HEK293 (cell line): ENCODE data around the gene ZNF569.

Experiments used
- ELK4 ChIP-seq: IDR thresholded peaks from 2 replicates; pipeline ENCODE4 v1.6.1; 2011; ENCODE audit warnings: mild to moderate bottlenecking, low read depth, low read length, borderline replicate concordance
- HOXC10 ChIP-seq: sonication (generic); formaldehyde crosslinking; IDR thresholded peaks from 2 replicates; pipeline ENCODE4 v1.8.1; 2023; ENCODE audit warnings: mild to moderate bottlenecking, missing genetic modification reagents
- IKZF3 ChIP-seq: fragments of 450-650 bp; IDR thresholded peaks from 2 replicates; pipeline ENCODE4 v1.5.0; 2018; ENCODE audit warnings: missing biosample characterization, mild to moderate bottlenecking, missing genetic modification characterization, moderate library complexity
- MEIS1 ChIP-seq: sonication (generic); formaldehyde crosslinking; IDR thresholded peaks from 2 replicates; pipeline ENCODE4 v1.8.1; 2022; ENCODE audit warnings: missing genetic modification reagents, mild to moderate bottlenecking, borderline replicate concordance
- SALL2 ChIP-seq: fragments of 450-650 bp; formaldehyde crosslinking; IDR thresholded peaks from 2 replicates; pipeline ENCODE4 v1.5.0; 2017; ENCODE audit warnings: missing biosample characterization, mild to moderate bottlenecking, missing genetic modification characterization, borderline replicate concordance
- TCF7L2 ChIP-seq: IDR thresholded peaks from 2 replicates; pipeline ENCODE4 v1.6.1; 2011; ENCODE audit warnings: low read depth, mild to moderate bottlenecking, inconsistent platforms, low read length, moderate library complexity, borderline replicate concordance
- ZBTB1 ChIP-seq: fragments of 450-650 bp; formaldehyde crosslinking; IDR thresholded peaks from 2 replicates; pipeline ENCODE4 v1.5.1; 2016; ENCODE audit warnings: missing biosample characterization, missing genetic modification characterization
- ZBTB8A ChIP-seq: fragments of 450-650 bp; formaldehyde crosslinking; IDR thresholded peaks from 2 replicates; pipeline ENCODE4 v1.5.1; 2016; ENCODE audit warnings: missing biosample characterization, missing genetic modification characterization
- ZEB2 ChIP-seq: fragments of 450-650 bp; formaldehyde crosslinking; IDR thresholded peaks from 2 replicates; pipeline ENCODE4 v1.5.1; 2016; ENCODE audit warnings: missing biosample characterization, missing genetic modification characterization
- ZFHX2 ChIP-seq: fragments of 450-650 bp; formaldehyde crosslinking; conservative IDR thresholded peaks from 2 replicates; pipeline ENCODE4 v1.5.1; 2016; ENCODE audit warnings: missing biosample characterization, missing genetic modification characterization
- ZIC2 ChIP-seq: fragments of 450-650 bp; formaldehyde crosslinking; IDR thresholded peaks from 2 replicates; pipeline ENCODE4 v1.5.1; 2016; ENCODE audit warnings: missing biosample characterization, missing genetic modification characterization
- ZNF121 ChIP-seq: fragments of 450-650 bp; formaldehyde crosslinking; IDR thresholded peaks from 2 replicates; pipeline ENCODE4 v1.5.1; 2016; ENCODE audit warnings: missing biosample characterization, missing genetic modification characterization
- ZNF146 ChIP-seq: fragments of 450-650 bp; formaldehyde crosslinking; IDR thresholded peaks from 2 replicates; pipeline ENCODE4 v1.5.1; 2016; ENCODE audit warnings: missing biosample characterization, missing genetic modification characterization
- ZNF184 ChIP-seq: fragments of 450-650 bp; IDR thresholded peaks from 2 replicates; pipeline ENCODE4 v1.5.1; 2018; ENCODE audit warnings: missing biosample characterization, mild to moderate bottlenecking, missing genetic modification characterization
- ZNF2 ChIP-seq: fragments of 450-650 bp; formaldehyde crosslinking; IDR thresholded peaks from 2 replicates; pipeline ENCODE4 v1.5.1; 2016; ENCODE audit warnings: missing biosample characterization, missing genetic modification characterization
- ZNF221 ChIP-seq: fragments of 450-650 bp; formaldehyde crosslinking; IDR thresholded peaks from 2 replicates; pipeline ENCODE4 v1.5.1; 2017; ENCODE audit warnings: missing biosample characterization, missing genetic modification characterization, borderline replicate concordance
- ZNF23 ChIP-seq: fragments of 450-650 bp; formaldehyde crosslinking; IDR thresholded peaks from 2 replicates; pipeline ENCODE4 v1.5.1; 2016; ENCODE audit warnings: missing biosample characterization, missing genetic modification characterization, borderline replicate concordance
- ZNF292 ChIP-seq: fragments of 450-650 bp; formaldehyde crosslinking; IDR thresholded peaks from 2 replicates; pipeline ENCODE4 v1.5.1; 2016; ENCODE audit warnings: low read depth, missing biosample characterization, missing genetic modification characterization, borderline replicate concordance
- ZNF302 ChIP-seq: fragments of 450-650 bp; formaldehyde crosslinking; IDR thresholded peaks from 2 replicates; pipeline ENCODE4 v1.5.1; 2016; ENCODE audit warnings: missing biosample characterization, missing genetic modification characterization, low read depth
- ZNF311 ChIP-seq: fragments of 450-650 bp; formaldehyde crosslinking; IDR thresholded peaks from 2 replicates; pipeline ENCODE4 v1.5.1; 2017; ENCODE audit warnings: missing biosample characterization, missing genetic modification characterization, borderline replicate concordance
- ZNF341 ChIP-seq: fragments of 450-650 bp; formaldehyde crosslinking; IDR thresholded peaks from 2 replicates; pipeline ENCODE4; 2016; ENCODE audit warnings: low read depth, missing biosample characterization, missing genetic modification characterization
- ZNF423 ChIP-seq: fragments of 450-650 bp; formaldehyde crosslinking; IDR thresholded peaks from 2 replicates; pipeline ENCODE4 v1.5.1; 2016; ENCODE audit warnings: missing biosample characterization, missing genetic modification characterization
- ZNF501 ChIP-seq: fragments of 450-650 bp; formaldehyde crosslinking; IDR thresholded peaks from 2 replicates; pipeline ENCODE4 v1.5.1; 2016; ENCODE audit warnings: missing biosample characterization, missing genetic modification characterization
- ZNF548 ChIP-seq: fragments of 450-650 bp; formaldehyde crosslinking; IDR thresholded peaks from 2 replicates; pipeline ENCODE4 v1.5.1; 2016; ENCODE audit warnings: missing biosample characterization, missing genetic modification characterization
- ZNF549 ChIP-seq: fragments of 450-650 bp; IDR thresholded peaks from 2 replicates; pipeline ENCODE4 v1.5.1; 2018; ENCODE audit warnings: missing biosample characterization, missing genetic modification characterization, mild to moderate bottlenecking, inconsistent platforms, moderate library complexity
- ZNF623 ChIP-seq: fragments of 450-650 bp; formaldehyde crosslinking; IDR thresholded peaks from 2 replicates; pipeline ENCODE4 v1.5.1; 2016; ENCODE audit warnings: missing biosample characterization, missing genetic modification characterization
- ZNF654 ChIP-seq: fragments of 450-650 bp; formaldehyde crosslinking; IDR thresholded peaks from 2 replicates; pipeline ENCODE4 v1.5.1; 2016; ENCODE audit warnings: low read depth, missing biosample characterization, missing genetic modification characterization
- ZNF660 ChIP-seq: fragments of 450-650 bp; IDR thresholded peaks from 2 replicates; pipeline ENCODE4 v1.5.1; 2018; ENCODE audit warnings: missing biosample characterization, mild to moderate bottlenecking, missing genetic modification characterization
- ZNF670 ChIP-seq: fragments of 450-650 bp; formaldehyde crosslinking; IDR thresholded peaks from 2 replicates; pipeline ENCODE4 v1.5.1; 2016; ENCODE audit warnings: missing biosample characterization, missing genetic modification characterization, low read depth
- ZNF704 ChIP-seq: fragments of 450-650 bp; formaldehyde crosslinking; IDR thresholded peaks from 2 replicates; pipeline ENCODE4 v1.5.1; 2016; ENCODE audit warnings: missing biosample characterization, missing genetic modification characterization
- ZNF76 ChIP-seq: fragments of 450-650 bp; formaldehyde crosslinking; IDR thresholded peaks from 2 replicates; pipeline ENCODE4; 2016; ENCODE audit warnings: low read depth, missing biosample characterization, missing genetic modification characterization, borderline replicate concordance
- ZNF768 ChIP-seq: fragments of 450-650 bp; formaldehyde crosslinking; IDR thresholded peaks from 2 replicates; pipeline ENCODE4 v1.5.1; 2018; ENCODE audit warnings: missing biosample characterization, mild to moderate bottlenecking, missing genetic modification characterization
- ZNF777 ChIP-seq: fragments of 450-650 bp; formaldehyde crosslinking; IDR thresholded peaks from 2 replicates; pipeline ENCODE4 v1.5.1; 2017; ENCODE audit warnings: missing biosample characterization, missing genetic modification characterization, borderline replicate concordance
- ZSCAN23 ChIP-seq: fragments of 450-650 bp; formaldehyde crosslinking; IDR thresholded peaks from 2 replicates; pipeline ENCODE4 v1.5.1; 2016; ENCODE audit warnings: missing biosample characterization, missing genetic modification characterization
- TF ChIP-seq, protein P1 (sequence below): fragments of 450-650 bp; formaldehyde crosslinking; IDR thresholded peaks from 2 replicates; pipeline ENCODE4 v1.5.1; 2016; ENCODE audit warnings: missing biosample characterization, missing genetic modification characterization
- TF ChIP-seq, protein P2 (sequence below): fragments of 450-650 bp; formaldehyde crosslinking; IDR thresholded peaks from 2 replicates; pipeline ENCODE4 v1.5.1; 2017; ENCODE audit warnings: missing biosample characterization, missing genetic modification characterization

ZNF569 gene

DNA sequence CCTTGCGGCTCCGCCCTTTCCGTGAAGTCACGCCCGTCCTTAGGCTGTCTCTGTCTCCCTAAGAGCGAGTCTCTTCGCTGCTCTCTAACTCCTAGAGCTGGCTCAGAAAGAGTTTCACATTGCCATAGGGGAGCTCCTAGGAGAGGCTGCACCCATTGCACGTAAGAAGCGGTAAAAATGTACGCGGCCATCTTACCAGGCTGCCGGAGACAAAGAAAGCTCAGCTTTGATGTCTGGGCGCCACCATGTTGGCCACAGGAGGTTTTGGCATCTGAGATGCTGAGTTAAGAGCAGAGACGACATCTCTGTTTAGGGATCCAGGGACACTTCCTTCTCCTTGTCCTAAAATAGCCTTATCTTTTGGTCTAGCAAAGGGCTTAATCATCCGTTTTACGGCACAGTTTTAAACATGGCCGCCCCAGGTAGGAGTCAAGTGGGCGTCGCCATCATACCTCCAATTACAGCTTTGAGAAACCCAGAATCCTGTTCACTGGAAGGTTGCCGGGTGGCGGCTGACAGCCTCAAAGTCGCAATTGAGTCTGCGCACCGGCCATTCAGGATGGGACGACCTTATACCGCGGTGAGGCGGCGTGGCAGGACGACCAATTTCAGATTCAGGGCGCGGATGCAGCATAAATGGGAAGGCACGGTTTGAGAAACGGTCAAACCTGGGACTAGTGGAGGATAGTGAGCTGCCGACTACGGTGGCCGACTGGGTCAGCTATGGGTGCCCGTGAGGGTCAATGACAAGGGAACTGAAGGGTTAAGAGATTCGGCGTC lies 39.3 kb upstream of the ZNF569 start, which contains the start of gene ZNF793 (continued):
- TF ChIP-seq, protein P1, sequence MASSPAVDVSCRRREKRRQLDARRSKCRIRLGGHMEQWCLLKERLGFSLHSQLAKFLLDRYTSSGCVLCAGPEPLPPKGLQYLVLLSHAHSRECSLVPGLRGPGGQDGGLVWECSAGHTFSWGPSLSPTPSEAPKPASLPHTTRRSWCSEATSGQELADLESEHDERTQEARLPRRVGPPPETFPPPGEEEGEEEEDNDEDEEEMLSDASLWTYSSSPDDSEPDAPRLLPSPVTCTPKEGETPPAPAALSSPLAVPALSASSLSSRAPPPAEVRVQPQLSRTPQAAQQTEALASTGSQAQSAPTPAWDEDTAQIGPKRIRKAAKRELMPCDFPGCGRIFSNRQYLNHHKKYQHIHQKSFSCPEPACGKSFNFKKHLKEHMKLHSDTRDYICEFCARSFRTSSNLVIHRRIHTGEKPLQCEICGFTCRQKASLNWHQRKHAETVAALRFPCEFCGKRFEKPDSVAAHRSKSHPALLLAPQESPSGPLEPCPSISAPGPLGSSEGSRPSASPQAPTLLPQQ (tag by site-specific recombination) = peak; percentile 92
- TF ChIP-seq ZNF768 (tag by site-specific recombination) (no peak; the same call in 1 of the 2 replicates), ZNF777 (tag by site-specific recombination) (no peak), ZSCAN23 (tag by site-specific recombination) (no peak; the same call in 1 of the 2 replicates), ELK4 (no peak), ZNF704 (tag by site-specific recombination) (0 out of 2 replicates have a peak, but pooled peaks have one; percentile 38), ZNF292 (tag by site-specific recombination) (no peak), ZNF549 (tag by site-specific recombination) (no peak), ZNF146 (tag by site-specific recombination) (peak; percentile 79), ZNF76 (peak; percentile 97), ZIC2 (tag by site-specific recombination) (peak; percentile 33; the same call in 1 of the 2 replicates), ZNF548 (tag by site-specific recombination) (no peak), SALL2 (no peak), ZNF2 (tag by site-specific recombination) (peak; percentile 96), ZNF23 (tag by site-specific recombination) (no peak), ZNF311 (tag by site-specific recombination) (no peak), ZNF184 (tag by site-specific recombination) (no peak), ZNF341 (tag by site-specific recombination) (no peak; the same call in 1 of the 2 replicates), ZNF623 (peak; percentile 56), ZNF501 (peak; percentile 92), ZNF302 (tag by site-specific recombination) (peak; percentile 78), HOXC10 (no peak), ZNF660 (peak; percentile 86), ZEB2 (peak; percentile 97), ZFHX2 (tag by site-specific recombination) (peak; percentile 89), IKZF3 (tag by site-specific recombination) (no peak), ZBTB1 (tag by site-specific recombination) (no peak), ZNF654 (no peak), MEIS1 (no peak), ZNF670 (tag by site-specific recombination) (no peak), ZNF121 (tag by site-specific recombination) (no peak), ZNF423 (tag by site-specific recombination) (no peak), ZBTB8A (tag by site-specific recombination) (peak; percentile 75), TCF7L2 (peak; percentile 95), ZNF221 (tag by site-specific recombination) (peak; percentile 85; the same call in 1 of the 2 replicates)
- TF ChIP-seq, protein P2, sequence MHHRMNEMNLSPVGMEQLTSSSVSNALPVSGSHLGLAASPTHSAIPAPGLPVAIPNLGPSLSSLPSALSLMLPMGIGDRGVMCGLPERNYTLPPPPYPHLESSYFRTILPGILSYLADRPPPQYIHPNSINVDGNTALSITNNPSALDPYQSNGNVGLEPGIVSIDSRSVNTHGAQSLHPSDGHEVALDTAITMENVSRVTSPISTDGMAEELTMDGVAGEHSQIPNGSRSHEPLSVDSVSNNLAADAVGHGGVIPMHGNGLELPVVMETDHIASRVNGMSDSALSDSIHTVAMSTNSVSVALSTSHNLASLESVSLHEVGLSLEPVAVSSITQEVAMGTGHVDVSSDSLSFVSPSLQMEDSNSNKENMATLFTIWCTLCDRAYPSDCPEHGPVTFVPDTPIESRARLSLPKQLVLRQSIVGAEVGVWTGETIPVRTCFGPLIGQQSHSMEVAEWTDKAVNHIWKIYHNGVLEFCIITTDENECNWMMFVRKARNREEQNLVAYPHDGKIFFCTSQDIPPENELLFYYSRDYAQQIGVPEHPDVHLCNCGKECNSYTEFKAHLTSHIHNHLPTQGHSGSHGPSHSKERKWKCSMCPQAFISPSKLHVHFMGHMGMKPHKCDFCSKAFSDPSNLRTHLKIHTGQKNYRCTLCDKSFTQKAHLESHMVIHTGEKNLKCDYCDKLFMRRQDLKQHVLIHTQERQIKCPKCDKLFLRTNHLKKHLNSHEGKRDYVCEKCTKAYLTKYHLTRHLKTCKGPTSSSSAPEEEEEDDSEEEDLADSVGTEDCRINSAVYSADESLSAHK (tag by site-specific recombination) = peak; percentile 85
